Measurements from ENCODE around the gene AGAP1. TPM values are rescaled to one million over a fixed set of nuclear protein-coding genes. Genes with fewer than 3 reads are reported as not detected.

The AGAP1 gene
- polyA plus RNA-seq, 4 donors = 9.8 to 19.2 (median 15.5) TPM

DNA sequence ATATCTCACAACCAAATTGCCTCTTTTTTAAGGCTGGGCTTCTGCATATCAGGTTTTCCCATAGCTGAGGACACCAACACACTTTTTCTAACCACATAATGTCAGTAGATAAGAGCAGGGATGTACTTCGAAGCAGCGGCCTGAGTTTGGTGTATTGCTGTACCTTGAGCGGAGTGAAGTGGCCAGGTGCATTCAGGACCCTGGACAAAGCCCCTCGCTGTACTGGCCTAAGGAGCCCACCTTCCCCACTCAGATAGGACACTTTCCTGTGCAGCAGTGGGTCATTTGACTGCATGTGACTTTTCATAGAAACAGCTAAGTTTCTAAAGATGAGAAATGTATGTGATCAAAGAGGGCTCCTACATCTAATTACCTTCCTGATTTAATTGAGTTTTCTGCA is 461.8 kb downstream of the AGAP1 start:
- peaks cover 0 to 35% (median 0%) of the 10 kb centered on the region in 3 donors for H3K36me3 ChIP-seq (ENCODE audit: control insufficient read depth in 3 of 3, insufficient read depth in 2 of 3, low read depth in 1 of 3, low read length in 3 of 3)
- no peaks in the 10 kb centered on the region for H3K9me3 ChIP-seq (ENCODE audit: control insufficient read depth in 2 of 2, insufficient read depth in 1 of 2, low read depth in 1 of 2, low read length in 1 of 2)
- FAIRE-seq (no peak), DNase-seq (no peak)
- H3K4me1 ChIP-seq (ENCODE audit: control insufficient read depth in 3 of 3, insufficient read depth in 2 of 3, low read depth in 1 of 3, low read length in 2 of 3) = no peaks in the 10 kb centered on the region
- no peaks in the 10 kb centered on the region for H3K27me3 ChIP-seq (ENCODE audit: control insufficient read depth in 3 of 3, insufficient read depth in 3 of 3, low read length in 3 of 3)
- 91 to 95% (median 93%) methylated on average over 4 of the region's 4 CpGs for WGBS, 3 donors
- H3K27ac ChIP-seq (ENCODE audit: low read depth in 1 of 3, low read length in 2 of 3) = no peak overlapping the region
- no peak overlapping the region for H3K4me3 ChIP-seq (ENCODE audit: low read depth in 1 of 3, low read length in 3 of 3)

DNA sequence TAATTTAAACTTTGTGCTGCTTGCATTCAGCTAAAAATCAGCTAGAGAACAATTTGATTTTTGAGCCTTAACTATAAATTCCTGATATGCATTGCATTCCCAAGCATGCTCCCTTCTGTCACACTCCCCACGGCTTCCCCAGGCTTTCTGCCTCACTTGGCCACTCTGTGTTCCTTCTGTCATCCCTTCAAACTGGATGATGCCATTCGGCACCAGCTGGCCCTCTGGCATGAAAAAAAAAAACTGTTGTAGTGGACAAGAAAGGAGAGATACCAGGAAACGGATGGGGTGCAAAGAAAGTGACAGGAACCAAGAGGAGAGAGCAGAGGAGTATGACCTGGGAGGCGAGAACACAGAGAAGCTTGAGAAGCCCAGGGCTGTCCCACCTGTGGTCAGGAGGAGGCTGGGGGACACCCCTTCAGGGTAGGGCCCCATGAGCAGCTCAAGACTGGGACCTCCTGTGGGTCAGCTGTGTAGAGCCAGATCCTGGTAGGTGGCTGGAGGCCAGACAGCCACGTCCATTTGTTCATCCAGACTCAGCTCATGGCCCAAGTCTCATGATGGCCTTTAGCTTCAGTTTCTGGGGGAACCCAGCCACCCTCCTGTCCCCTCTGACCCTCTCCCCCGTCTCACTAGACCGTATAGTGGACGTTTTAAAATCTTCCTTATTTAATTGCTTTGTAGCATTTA is 462.6 kb downstream of the AGAP1 start:
- no peak for DNase-seq
- H3K9me3 ChIP-seq (ENCODE audit: control insufficient read depth in 2 of 2, insufficient read depth in 1 of 2, low read depth in 1 of 2, low read length in 1 of 2) = no peaks in the 10 kb centered on the region
- no peak overlapping the region for H3K4me3 ChIP-seq (ENCODE audit: low read depth in 1 of 3, low read length in 3 of 3)
- WGBS, 3 donors = 82 to 91% (median 85%) methylated on average over 8 of the region's 8 CpGs
- no peaks in the 10 kb centered on the region for H3K27me3 ChIP-seq (ENCODE audit: control insufficient read depth in 3 of 3, insufficient read depth in 3 of 3, low read length in 3 of 3)
- no peak overlapping the region for H3K27ac ChIP-seq (ENCODE audit: low read depth in 1 of 3, low read length in 2 of 3)
- no peaks in the 10 kb centered on the region for H3K4me1 ChIP-seq (ENCODE audit: control insufficient read depth in 3 of 3, insufficient read depth in 2 of 3, low read depth in 1 of 3, low read length in 2 of 3)
- no peak for FAIRE-seq
- peaks cover 0 to 43% (median 0%) of the 10 kb centered on the region in 3 donors for H3K36me3 ChIP-seq (ENCODE audit: control insufficient read depth in 3 of 3, insufficient read depth in 2 of 3, low read depth in 1 of 3, low read length in 3 of 3)

DNA sequence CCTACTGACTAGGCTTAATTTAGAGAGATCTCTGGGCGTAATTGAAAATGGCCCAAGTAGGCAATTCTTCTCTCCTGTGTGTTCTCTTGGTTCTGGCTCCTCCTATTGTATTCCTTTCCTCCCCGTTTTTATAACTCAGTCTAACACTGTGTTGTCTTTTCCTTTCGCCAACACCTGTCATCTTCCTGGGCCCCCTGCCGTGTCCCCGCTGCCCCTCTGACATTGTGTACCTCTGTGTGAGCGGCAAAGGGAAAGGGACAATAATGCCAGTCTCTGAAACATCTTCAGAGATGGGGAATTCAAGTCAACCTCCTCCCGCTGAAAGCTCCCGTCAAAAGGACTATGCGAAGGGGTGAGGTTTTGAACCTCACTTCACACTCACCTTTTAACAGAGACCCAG is 463.4 kb downstream of the AGAP1 start:
- no peaks in the 10 kb centered on the region for H3K9me3 ChIP-seq (ENCODE audit: control insufficient read depth in 2 of 2, insufficient read depth in 1 of 2, low read depth in 1 of 2, low read length in 1 of 2)
- no peak for DNase-seq
- H3K4me1 ChIP-seq (ENCODE audit: control insufficient read depth in 3 of 3, insufficient read depth in 2 of 3, low read depth in 1 of 3, low read length in 2 of 3) = no peaks in the 10 kb centered on the region
- H3K27me3 ChIP-seq (ENCODE audit: control insufficient read depth in 3 of 3, insufficient read depth in 3 of 3, low read length in 3 of 3) = no peaks in the 10 kb centered on the region
- H3K4me3 ChIP-seq (ENCODE audit: low read depth in 1 of 3, low read length in 3 of 3) = no peak overlapping the region
- no peak for FAIRE-seq
- peaks cover 0 to 47% (median 0%) of the 10 kb centered on the region in 3 donors for H3K36me3 ChIP-seq (ENCODE audit: control insufficient read depth in 3 of 3, insufficient read depth in 2 of 3, low read depth in 1 of 3, low read length in 3 of 3)
- no peak overlapping the region for H3K27ac ChIP-seq (ENCODE audit: low read depth in 1 of 3, low read length in 2 of 3)
- WGBS, 3 donors = 92% methylated on average over 9 of the region's 9 CpGs

DNA sequence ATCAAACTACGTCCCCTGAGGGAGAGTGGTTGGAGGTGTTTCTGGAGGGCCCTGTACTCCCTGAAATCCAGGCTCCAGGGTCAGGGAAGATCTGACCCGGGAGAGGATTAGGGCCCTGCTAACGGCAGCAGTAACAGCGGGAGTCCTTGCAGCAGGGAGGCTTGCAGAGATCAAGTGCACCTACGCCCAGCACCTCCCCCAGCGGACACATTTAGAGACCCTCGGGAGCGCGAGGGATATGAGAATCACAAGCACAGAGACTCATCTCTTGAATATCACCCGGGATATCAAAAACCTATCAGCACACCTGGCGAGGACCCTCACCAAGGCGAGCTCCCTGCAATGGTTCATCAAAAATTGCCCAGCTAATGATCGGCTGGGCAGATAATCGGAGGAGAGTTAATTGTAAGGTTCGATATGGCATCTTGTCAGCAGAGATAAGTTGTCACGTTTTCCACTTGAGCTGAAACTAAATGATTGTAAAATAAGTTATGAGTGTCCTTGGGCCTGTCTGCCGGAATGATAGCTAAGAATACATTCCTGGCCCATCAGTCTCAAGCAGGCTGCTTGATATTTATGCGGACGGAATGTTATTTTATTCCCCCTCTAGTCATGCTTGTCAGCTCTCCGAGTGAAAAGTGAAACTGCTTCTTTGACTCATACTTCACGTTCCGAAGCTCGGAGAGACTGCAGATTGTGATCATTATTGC is 464.5 kb downstream of the AGAP1 start:
- Histone ChIP-seq H3K9me3 (ENCODE audit: control insufficient read depth in 2 of 2, insufficient read depth in 1 of 2, low read depth in 1 of 2, low read length in 1 of 2) (no peaks in the 10 kb centered on the region), H3K27me3 (ENCODE audit: control insufficient read depth in 3 of 3, insufficient read depth in 3 of 3, low read length in 3 of 3) (no peaks in the 10 kb centered on the region), H3K27ac (ENCODE audit: low read depth in 1 of 3, low read length in 2 of 3) (no peak overlapping the region), H3K4me1 (ENCODE audit: control insufficient read depth in 3 of 3, insufficient read depth in 2 of 3, low read depth in 1 of 3, low read length in 2 of 3) (no peaks in the 10 kb centered on the region), H3K4me3 (ENCODE audit: low read depth in 1 of 3, low read length in 3 of 3) (no peak overlapping the region), H3K36me3 (ENCODE audit: control insufficient read depth in 3 of 3, insufficient read depth in 2 of 3, low read depth in 1 of 3, low read length in 3 of 3) (peaks cover 0 to 47% (median 0%) of the 10 kb centered on the region in 3 donors)
- FAIRE-seq (no peak), DNase-seq (no peak)
- WGBS, 3 donors = 89 to 92% (median 89%) methylated on average over 23 of the region's 23 CpGs

DNA sequence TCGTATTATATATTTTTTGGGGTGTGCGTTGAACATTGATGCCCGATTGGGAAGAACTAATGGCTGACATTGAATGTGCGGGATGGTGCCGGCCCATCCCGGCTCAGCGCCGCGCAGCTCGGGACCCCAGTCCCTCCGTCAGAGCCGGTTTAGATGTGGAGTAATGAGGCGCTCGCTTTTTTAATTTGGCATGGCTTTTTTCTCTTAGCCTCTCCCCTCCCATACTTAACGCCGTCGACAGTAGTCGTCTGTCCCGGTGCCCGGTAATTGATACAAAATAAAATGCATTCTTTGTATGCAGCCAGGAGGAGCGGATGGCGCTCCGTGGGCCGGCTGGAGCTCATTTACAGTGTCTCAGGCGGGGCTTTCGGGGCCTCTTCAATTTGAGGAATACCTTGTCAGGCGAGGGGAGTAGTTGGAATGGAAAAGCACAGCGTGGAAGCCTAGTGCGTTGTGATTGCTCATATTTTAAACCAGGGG is 465.1 kb downstream of the AGAP1 start:
- WGBS, 3 donors = 91 to 94% (median 92%) methylated on average over 27 to 29 of the region's 29 CpGs
- FAIRE-seq (no peak), DNase-seq (no peak)
- Histone ChIP-seq H3K27me3 (ENCODE audit: control insufficient read depth in 3 of 3, insufficient read depth in 3 of 3, low read length in 3 of 3) (no peaks in the 10 kb centered on the region), H3K36me3 (ENCODE audit: control insufficient read depth in 3 of 3, insufficient read depth in 2 of 3, low read depth in 1 of 3, low read length in 3 of 3) (peaks cover 0 to 47% (median 0%) of the 10 kb centered on the region in 3 donors), H3K9me3 (ENCODE audit: control insufficient read depth in 2 of 2, insufficient read depth in 1 of 2, low read depth in 1 of 2, low read length in 1 of 2) (no peaks in the 10 kb centered on the region), H3K4me3 (ENCODE audit: low read depth in 1 of 3, low read length in 3 of 3) (no peak overlapping the region), H3K4me1 (ENCODE audit: control insufficient read depth in 3 of 3, insufficient read depth in 2 of 3, low read depth in 1 of 3, low read length in 2 of 3) (no peaks in the 10 kb centered on the region), H3K27ac (ENCODE audit: low read depth in 1 of 3, low read length in 2 of 3) (no peak overlapping the region)

DNA sequence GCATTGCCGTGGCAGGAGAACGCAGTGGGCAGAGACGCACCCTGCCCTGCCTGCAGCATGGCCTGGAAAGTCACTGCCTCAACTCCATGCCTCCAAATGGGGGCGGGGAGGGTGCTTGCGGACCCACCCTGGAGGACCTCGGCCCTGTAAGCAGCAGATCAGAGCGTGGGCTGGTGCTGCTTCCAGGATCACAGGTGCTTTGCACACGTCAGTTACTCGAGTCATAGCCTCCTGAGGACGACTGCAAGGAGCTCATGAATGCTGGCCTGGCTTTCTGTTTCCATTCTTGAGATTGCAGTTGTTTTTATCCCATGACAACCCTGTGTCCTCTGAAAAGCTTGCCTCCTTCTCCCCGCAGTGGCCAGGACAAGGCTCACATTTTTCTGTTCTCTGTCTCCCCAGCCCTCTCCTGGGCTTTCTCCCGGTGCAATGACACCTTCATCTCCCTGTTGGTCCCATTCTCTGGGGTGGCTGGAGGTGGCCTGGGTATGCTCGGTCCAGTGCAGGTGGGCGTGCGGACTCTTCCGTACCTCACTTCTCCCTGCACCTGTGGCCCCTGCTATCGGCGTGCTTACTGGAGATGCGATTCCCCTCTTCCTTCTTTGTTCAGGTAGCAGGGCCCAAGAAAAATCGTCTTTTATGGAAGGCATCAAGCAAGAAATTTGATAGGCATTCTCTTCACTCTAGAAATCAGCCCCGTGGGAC is 466.3 kb downstream of the AGAP1 start:
- FAIRE-seq = no peak
- Histone ChIP-seq H3K9me3 (ENCODE audit: control insufficient read depth in 2 of 2, insufficient read depth in 1 of 2, low read depth in 1 of 2, low read length in 1 of 2) (no peaks in the 10 kb centered on the region), H3K36me3 (ENCODE audit: control insufficient read depth in 3 of 3, insufficient read depth in 2 of 3, low read depth in 1 of 3, low read length in 3 of 3) (peaks cover 0 to 43% (median 0%) of the 10 kb centered on the region in 3 donors), H3K4me1 (ENCODE audit: control insufficient read depth in 3 of 3, insufficient read depth in 2 of 3, low read depth in 1 of 3, low read length in 2 of 3) (no peaks in the 10 kb centered on the region), H3K27me3 (ENCODE audit: control insufficient read depth in 3 of 3, insufficient read depth in 3 of 3, low read length in 3 of 3) (no peaks in the 10 kb centered on the region), H3K27ac (ENCODE audit: low read depth in 1 of 3, low read length in 2 of 3) (no peak overlapping the region), H3K4me3 (ENCODE audit: low read depth in 1 of 3, low read length in 3 of 3) (no peak overlapping the region)
- DNase-seq = no peak
- 92 to 95% (median 94%) methylated on average over 21 of the region's 21 CpGs for WGBS, 3 donors

DNA sequence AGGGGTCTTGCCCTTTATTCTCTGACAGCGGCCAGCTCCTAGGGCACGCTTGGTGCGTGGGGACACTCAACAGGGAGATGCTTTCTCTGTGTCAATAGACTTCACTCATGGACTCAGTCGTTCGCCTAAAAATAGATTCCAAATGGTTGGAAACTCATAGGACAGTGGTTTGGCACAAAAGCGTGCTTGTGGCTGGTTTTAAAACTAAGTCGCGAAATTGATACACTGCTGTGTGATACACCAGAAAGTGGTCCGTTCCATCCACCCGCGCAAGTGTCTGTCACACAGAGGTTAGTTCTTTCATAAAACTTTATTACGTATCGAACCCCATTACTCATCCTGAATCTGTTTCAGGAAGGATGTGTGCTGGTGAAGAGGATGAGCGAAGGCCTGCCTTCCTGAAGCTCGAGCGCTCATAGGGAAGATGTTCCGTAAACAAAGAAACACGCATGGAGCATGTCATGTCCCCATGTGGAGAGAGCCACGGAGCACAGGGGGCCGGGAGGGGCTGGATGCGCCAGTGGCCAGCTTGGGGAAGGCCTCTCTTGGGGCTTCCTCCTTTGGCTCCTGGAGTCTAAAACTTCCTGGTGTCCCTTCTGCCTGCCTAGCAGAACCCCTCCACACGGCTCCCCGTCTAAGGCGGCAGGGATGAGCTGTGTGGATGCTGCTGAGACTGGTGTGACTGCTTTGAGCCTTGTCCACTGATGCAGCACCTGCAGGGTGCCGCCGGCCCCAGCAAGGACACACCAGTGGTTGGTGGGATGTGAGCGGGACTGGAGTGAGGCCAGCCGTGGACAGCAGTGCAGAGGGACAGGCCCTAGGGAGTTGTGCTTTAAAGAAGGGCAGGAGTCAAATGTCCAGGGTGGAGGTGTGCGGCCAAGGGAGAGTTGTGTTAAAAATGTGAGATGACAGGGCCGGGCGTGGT is 467.1 kb downstream of the AGAP1 start:
- Histone ChIP-seq H3K27me3 (ENCODE audit: control insufficient read depth in 3 of 3, insufficient read depth in 3 of 3, low read length in 3 of 3) (no peaks in the 10 kb centered on the region), H3K4me1 (ENCODE audit: control insufficient read depth in 3 of 3, insufficient read depth in 2 of 3, low read depth in 1 of 3, low read length in 2 of 3) (no peaks in the 10 kb centered on the region), H3K4me3 (ENCODE audit: low read depth in 1 of 3, low read length in 3 of 3) (no peak overlapping the region), H3K27ac (ENCODE audit: low read depth in 1 of 3, low read length in 2 of 3) (no peak overlapping the region), H3K36me3 (ENCODE audit: control insufficient read depth in 3 of 3, insufficient read depth in 2 of 3, low read depth in 1 of 3, low read length in 3 of 3) (peaks cover 0 to 42% (median 0%) of the 10 kb centered on the region in 3 donors), H3K9me3 (ENCODE audit: control insufficient read depth in 2 of 2, insufficient read depth in 1 of 2, low read depth in 1 of 2, low read length in 1 of 2) (no peaks in the 10 kb centered on the region)
- FAIRE-seq = no peak
- WGBS, 3 donors = 94 to 97% (median 95%) methylated on average over 30 to 31 of the region's 31 CpGs
- no peak for DNase-seq

DNA sequence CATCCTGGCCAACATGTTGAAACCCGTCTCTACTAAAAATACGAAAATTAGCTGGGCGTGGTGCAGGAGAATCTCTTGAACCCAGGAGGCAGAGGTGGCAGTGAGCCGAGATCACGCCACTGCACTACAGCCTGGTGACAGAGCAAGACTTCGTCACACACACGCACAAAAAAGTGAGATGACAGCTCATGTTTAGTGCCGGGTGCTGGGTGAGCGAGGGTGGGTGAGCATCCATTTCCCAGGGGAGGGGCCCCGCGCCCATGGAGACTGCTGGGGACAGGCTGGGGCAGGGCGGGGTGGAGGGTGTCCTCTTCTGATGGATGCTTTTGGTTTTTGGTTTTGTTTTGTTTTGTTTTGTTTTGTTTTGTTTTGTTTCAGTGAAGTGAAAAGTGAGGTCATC is 467.9 kb downstream of the AGAP1 start:
- WGBS, 3 donors = 92 to 98% (median 95%) methylated on average over 12 of the region's 12 CpGs
- FAIRE-seq = no peak

More for the DNA sequence above, 467.9 kb downstream of the AGAP1 start:
- DNase-seq = no peak
- Histone ChIP-seq H3K27me3 (ENCODE audit: control insufficient read depth in 3 of 3, insufficient read depth in 3 of 3, low read length in 3 of 3) (no peaks in the 10 kb centered on the region), H3K36me3 (ENCODE audit: control insufficient read depth in 3 of 3, insufficient read depth in 2 of 3, low read depth in 1 of 3, low read length in 3 of 3) (peaks cover 0 to 43% (median 0%) of the 10 kb centered on the region in 3 donors), H3K4me1 (ENCODE audit: control insufficient read depth in 3 of 3, insufficient read depth in 2 of 3, low read depth in 1 of 3, low read length in 2 of 3) (no peaks in the 10 kb centered on the region), H3K9me3 (ENCODE audit: control insufficient read depth in 2 of 2, insufficient read depth in 1 of 2, low read depth in 1 of 2, low read length in 1 of 2) (no peaks in the 10 kb centered on the region), H3K27ac (ENCODE audit: low read depth in 1 of 3, low read length in 2 of 3) (no peak overlapping the region), H3K4me3 (ENCODE audit: low read depth in 1 of 3, low read length in 3 of 3) (no peak overlapping the region)
